GM23338 (cell line): ENCODE measurements around the gene METAP1D.

Source experiments
- POLR2AphosphoS5 ChIP-seq: IDR thresholded peaks from 2 replicates; pipeline ENCODE4 v1.6.1; 2016; ENCODE audit warnings: antibody characterized with exemption, low read depth
- TF ChIP-seq, protein P1 (sequence below), 2 experiments: fragments of 200-600 bp in 1 of 2; sonication (generic) in 1 of 2; conservative IDR thresholded peaks; 2 replicates each; pipeline versions ENCODE4 v1.5.1 to v1.6.1; 2016 to 2017; ENCODE audit warnings: antibody characterized with exemption in 2 of 2, low read depth in 2 of 2, mild to moderate bottlenecking in 2 of 2, moderate library complexity in 1 of 2
- TF ChIP-seq, protein P2 (sequence below): IDR thresholded peaks from one replicate; pipeline ENCODE4 v1.6.1; 2018; ENCODE audit warnings: antibody characterized with exemption; ENCODE audit not compliant: unreplicated experiment

DNA sequence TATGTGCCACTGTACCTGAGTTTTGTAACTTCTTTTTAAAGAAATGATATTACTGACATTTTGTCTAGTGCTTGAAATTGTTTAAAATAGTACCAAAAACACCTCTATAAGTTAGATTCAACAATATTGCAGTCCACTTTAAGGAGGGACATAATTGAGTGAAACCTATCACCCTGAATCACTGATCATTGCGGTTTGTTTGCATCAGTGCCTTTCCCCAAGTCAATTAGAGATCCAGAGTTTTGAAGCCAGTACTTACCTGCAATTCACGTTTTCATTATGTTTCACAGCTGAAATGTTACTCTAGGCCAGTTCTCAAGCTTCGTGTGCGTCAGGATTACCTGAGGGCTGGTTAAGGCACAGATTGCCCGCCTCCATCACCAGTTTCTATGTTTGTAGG is 58.9 kb downstream of the METAP1D start:
- no peak for TF ChIP-seq POLR2AphosphoS5
- TF ChIP-seq, protein P1, sequence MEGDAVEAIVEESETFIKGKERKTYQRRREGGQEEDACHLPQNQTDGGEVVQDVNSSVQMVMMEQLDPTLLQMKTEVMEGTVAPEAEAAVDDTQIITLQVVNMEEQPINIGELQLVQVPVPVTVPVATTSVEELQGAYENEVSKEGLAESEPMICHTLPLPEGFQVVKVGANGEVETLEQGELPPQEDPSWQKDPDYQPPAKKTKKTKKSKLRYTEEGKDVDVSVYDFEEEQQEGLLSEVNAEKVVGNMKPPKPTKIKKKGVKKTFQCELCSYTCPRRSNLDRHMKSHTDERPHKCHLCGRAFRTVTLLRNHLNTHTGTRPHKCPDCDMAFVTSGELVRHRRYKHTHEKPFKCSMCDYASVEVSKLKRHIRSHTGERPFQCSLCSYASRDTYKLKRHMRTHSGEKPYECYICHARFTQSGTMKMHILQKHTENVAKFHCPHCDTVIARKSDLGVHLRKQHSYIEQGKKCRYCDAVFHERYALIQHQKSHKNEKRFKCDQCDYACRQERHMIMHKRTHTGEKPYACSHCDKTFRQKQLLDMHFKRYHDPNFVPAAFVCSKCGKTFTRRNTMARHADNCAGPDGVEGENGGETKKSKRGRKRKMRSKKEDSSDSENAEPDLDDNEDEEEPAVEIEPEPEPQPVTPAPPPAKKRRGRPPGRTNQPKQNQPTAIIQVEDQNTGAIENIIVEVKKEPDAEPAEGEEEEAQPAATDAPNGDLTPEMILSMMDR (conservative IDR thresholded peaks at IDR 0.05; ENCODE audit: low read depth in 2 of 2): no peak
- TF ChIP-seq, protein P2, sequence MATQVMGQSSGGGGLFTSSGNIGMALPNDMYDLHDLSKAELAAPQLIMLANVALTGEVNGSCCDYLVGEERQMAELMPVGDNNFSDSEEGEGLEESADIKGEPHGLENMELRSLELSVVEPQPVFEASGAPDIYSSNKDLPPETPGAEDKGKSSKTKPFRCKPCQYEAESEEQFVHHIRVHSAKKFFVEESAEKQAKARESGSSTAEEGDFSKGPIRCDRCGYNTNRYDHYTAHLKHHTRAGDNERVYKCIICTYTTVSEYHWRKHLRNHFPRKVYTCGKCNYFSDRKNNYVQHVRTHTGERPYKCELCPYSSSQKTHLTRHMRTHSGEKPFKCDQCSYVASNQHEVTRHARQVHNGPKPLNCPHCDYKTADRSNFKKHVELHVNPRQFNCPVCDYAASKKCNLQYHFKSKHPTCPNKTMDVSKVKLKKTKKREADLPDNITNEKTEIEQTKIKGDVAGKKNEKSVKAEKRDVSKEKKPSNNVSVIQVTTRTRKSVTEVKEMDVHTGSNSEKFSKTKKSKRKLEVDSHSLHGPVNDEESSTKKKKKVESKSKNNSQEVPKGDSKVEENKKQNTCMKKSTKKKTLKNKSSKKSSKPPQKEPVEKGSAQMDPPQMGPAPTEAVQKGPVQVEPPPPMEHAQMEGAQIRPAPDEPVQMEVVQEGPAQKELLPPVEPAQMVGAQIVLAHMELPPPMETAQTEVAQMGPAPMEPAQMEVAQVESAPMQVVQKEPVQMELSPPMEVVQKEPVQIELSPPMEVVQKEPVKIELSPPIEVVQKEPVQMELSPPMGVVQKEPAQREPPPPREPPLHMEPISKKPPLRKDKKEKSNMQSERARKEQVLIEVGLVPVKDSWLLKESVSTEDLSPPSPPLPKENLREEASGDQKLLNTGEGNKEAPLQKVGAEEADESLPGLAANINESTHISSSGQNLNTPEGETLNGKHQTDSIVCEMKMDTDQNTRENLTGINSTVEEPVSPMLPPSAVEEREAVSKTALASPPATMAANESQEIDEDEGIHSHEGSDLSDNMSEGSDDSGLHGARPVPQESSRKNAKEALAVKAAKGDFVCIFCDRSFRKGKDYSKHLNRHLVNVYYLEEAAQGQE: no peak
